ENCODE measurements around the gene FBXL2. TPM values are rescaled to one million over a fixed set of nuclear protein-coding genes. Genes with fewer than 3 reads are reported as not detected.
"Not testable (repeated sequence)": the region's sequence is repeated elsewhere in the genome, so short reads cannot be mapped to it uniquely, and the experiment has no call there.

FBXL2 gene
- total RNA-seq, 1 donor from 2014 or later = not detected

- intact Hi-C loops (cut with micrococcal nuclease) = no loop called here
Observed at GRCh38 chr3:33383951-33384350, 106.7 kb downstream of the FBXL2 start.

- intact Hi-C loops (cut with micrococcal nuclease) = no loop called here
Observed at GRCh38 chr3:33385423-33385822, 108.2 kb downstream of the FBXL2 start.

DNA sequence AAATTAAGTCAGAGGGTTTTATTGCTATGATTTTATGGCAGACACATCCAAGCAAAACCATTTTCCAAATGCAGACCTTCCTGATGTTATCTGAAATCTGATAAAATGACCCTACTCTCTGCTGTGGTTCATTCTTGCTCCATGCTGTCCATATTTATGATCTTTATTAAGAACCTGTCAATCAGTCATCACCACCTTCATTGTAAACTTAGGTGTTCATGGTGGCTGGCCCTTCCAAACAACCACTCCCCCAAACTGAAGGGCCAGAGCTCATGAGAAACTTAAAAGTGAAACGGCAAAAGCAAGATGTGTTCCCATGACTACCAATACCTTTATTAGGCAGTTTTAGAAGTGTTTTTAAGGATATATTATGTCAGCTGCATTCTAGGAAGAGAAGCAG is 109.4 kb downstream of the FBXL2 start:
- intact Hi-C loops (cut with micrococcal nuclease) = no loop called here

DNA sequence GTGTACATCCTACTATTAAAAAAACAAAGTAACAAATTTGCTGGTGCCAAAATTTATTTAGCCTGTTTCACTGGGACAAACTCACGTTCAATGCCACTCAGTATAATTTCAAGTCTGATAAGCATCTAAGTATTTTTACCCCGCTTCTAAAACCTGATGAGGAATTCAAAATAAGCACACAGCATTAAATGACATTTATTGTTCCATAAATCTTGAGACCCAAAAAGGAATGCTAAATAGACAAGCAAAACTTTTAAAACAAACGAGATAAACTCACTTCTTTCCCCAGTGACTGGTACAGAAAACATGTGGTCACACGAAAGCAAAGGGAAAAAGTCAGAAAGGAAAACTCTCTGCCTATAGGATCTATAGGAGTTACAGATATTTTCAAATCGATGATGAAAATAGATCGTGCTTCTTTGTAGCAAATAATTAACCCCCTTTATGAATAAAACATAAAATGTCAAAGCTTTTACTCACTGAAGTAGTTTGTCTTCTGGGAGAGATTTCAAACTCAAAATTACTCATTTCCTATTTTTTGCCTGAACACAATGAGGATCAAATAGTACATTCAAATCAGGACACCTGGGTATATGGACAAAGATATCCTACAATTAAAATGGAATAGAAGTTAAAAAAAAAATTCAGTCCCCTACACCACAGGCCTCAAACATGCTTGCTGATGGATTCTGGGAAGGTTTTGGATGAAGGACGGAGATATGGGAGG is 111.3 kb downstream of the FBXL2 start:
- intact Hi-C loops (cut with micrococcal nuclease) = no loop called here

- intact Hi-C loops (cut with micrococcal nuclease) = no loop called here
Observed at GRCh38 chr3:33389908-33390307, 112.7 kb downstream of the FBXL2 start.

DNA sequence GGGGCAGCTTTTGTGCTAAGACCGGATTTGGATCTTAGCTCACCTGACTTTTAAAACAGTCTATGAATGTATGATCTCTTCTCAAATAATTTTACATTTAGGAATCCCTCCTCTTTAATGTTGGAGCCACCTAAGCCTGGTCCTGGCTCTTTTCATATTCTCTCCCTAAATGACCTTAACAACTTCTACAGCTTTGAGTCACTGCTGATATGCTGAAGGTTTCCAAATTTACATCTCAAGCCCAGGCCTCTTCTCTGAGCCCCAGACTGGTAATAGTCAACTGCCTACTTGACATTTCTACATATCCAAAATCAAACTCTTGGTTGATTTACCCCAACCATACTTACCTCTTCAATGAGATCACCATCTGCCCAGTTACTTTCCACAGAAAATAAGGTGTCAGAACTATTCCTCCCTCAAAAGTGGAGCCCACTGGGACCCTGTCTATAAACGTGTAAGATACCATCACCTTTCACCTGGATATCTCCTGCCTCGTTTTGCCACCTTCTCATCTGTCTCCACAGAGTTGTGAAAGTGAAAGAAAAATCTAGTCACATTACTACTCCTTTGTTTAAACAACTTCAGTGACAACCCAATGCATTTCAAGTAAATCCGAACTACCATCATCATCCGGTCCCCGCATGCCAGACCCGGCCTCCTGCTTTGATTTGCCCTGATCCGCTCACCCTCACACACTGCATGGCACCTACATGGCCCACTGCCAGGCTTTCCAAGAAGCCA is 114.2 kb downstream of the FBXL2 start:
- intact Hi-C loops (cut with micrococcal nuclease) = no loop called here

- intact Hi-C loops (cut with micrococcal nuclease) = no loop called here
Observed at GRCh38 chr3:33392144-33392543, 114.9 kb downstream of the FBXL2 start.

DNA sequence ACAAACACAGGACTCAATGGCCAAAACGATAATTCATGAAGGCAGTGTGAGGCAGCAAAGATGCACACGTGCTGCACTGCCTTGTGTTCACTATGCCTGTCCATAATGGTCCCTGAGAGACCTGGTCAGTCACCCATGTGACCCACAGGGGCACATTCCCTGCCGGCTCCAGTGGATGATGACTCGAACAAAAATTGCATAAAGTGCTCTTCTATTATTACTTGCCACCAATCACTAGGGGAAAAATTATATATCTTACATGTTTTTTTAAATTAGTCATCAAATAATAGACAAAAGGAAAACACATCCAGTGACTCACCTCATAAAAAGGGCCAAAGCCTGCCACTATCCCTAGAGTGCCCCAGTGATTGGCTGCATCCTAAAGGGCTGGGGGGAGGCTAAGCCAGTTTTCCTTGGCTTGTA is 115.5 kb downstream of the FBXL2 start:
- intact Hi-C loops (cut with micrococcal nuclease) = no loop called here

DNA sequence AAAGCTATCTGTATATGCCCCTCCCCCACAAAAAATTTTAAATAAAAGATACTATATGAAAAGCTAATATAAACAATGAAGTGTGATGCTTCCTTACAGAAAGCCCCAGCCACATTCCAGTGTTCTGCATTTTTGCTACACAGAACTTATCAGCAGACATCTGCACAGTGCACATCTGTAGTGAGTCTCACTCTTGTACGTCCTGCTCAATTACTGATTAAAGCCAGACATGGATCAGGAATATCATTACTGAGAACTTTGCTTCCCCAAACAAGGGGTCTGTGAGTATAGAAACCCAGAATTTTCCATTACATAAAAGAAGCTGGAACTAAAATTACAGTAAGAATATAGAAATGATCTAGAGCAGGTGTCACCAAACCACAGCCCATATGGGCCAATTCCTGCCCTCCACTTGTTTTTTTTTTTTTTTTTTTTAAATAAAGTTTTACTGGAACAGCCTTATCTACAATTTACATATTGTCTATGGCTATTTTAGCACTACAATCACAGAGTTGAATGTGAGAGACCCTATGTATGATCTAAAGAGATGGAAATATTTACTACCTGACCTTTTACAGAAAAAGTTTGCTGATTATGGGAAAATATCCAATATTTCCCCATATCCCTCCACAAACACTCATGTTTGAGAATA is 117.3 kb downstream of the FBXL2 start:
- intact Hi-C loops (cut with micrococcal nuclease) = no loop called here

- intact Hi-C loops (cut with micrococcal nuclease) = no loop called here
Observed at GRCh38 chr3:33395900-33396299, 118.7 kb downstream of the FBXL2 start.

DNA sequence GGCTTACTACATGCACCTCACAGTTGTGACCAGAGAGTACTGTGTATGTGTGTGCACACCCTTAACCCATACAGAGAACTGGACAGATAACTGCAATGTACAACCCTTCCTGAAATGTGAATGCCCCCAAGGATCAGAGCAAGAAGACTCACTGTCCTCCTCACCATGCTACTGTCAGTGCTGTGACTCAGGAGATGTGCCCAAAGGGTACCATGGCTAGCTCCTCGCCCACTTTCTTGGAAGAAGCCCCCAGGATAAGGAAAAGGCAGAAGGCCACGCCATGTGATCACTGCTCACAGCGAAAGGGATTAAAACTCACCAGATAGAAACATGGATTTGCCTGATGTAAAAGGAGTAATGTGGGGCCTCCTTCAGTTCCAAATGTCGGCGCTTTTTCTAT is 121.2 kb downstream of the FBXL2 start:
- intact Hi-C loops (cut with micrococcal nuclease) = no loop called here

DNA sequence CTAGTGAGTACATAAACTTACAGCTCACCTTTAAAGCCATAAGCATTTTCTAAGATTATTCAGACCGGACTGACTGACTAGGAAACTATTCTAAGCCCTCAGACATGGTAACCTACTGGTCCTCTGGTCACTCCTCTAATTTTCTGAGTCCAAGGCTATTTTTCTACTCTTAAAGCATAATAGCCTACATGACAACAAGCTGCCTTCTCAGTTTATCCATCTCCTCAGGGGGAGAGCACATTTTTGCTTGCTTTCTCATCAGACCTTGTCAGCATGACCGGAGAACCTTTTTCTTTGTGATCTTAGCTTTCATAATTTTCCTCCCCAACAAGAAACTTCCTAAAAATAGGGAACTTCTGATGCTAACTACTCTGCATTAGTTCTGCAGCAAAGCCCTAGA is 124.5 kb downstream of the FBXL2 start:
- intact Hi-C loops (cut with micrococcal nuclease) = no loop called here

GRCh38 chr3:33402936-33403335 is 125.7 kb downstream of the FBXL2 start:
- intact Hi-C loops (cut with micrococcal nuclease) = no loop called here

- intact Hi-C loops (cut with micrococcal nuclease) = no loop called here
Observed at GRCh38 chr3:33403756-33404155, 126.5 kb downstream of the FBXL2 start.

- intact Hi-C loops (cut with micrococcal nuclease) = not testable (repeated sequence)
Observed at GRCh38 chr3:33410816-33411215, 133.6 kb downstream of the FBXL2 start.

- intact Hi-C loops (cut with micrococcal nuclease) = no loop called here
Observed at GRCh38 chr3:33417066-33417673, 139.9 kb downstream of the FBXL2 start.

DNA sequence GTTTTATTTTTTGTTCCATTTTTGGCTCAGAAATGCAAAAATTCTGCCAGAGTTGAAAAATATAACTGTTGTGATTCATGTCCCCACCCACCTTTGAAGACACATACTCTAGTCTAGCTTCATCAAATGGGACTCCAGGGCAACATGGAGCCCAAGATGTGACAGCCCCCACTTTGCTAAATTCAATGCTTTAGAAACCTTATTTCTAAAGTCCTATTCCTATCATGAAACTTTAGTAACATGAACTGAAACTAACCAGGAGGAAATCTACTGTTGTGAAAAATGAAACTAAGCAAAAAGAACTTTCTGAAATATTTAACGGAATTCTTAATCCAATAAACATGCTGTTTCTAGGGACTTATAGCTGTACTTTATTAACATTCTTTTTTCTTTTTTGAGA is 142.7 kb downstream of the FBXL2 start:
- intact Hi-C loops (cut with micrococcal nuclease) = no loop called here

GRCh38 chr3:33420966-33421365 is 143.7 kb downstream of the FBXL2 start:
- intact Hi-C loops (cut with micrococcal nuclease) = no loop called here

GRCh38 chr3:33424606-33425452 is 147.6 kb downstream of the FBXL2 start:
- intact Hi-C loops (cut with micrococcal nuclease) = no loop called here

- intact Hi-C loops (cut with micrococcal nuclease) = no loop called here
Observed at GRCh38 chr3:33425453-33425852, 148.2 kb downstream of the FBXL2 start.

- intact Hi-C loops (cut with micrococcal nuclease) = no loop called here
Observed at GRCh38 chr3:33426068-33426467, 148.8 kb downstream of the FBXL2 start.

Data from T-helper 2 cell treated with Interferon-gamma antibody and Interleukin-4, amounts not matched to agents 100 ng/mL and 5 ng/mL, for 36 hours (primary cell).